NCI-H510A treated with DMSO at 0.1 percent for 48 hours (cell line): ENCODE measurements around the gene ALDH3B1.

Experiments used
- DNase-seq: peaks from one replicate; lab custom pipeline; 2025; lab: John Stamatoyannopoulos, UW

The ALDH3B1 gene

GRCh38 chr11:68071281-68072048 is 61.3 kb downstream of the ALDH3B1 start:
- no peak for DNase-seq

GRCh38 chr11:68074584-68075352 is 64.6 kb downstream of the ALDH3B1 start:
- DNase-seq: peak; percentile 21

- no peak for DNase-seq
Observed at GRCh38 chr11:68076371-68077042, 66.4 kb downstream of the ALDH3B1 start.

- DNase-seq: peak; percentile 42
Observed at GRCh38 chr11:68077617-68078582, 67.8 kb downstream of the ALDH3B1 start.
